CD14-positive monocyte (primary cell): ENCODE measurements around the gene PARP12. TPM values are rescaled to one million over a fixed set of nuclear protein-coding genes. Genes with fewer than 3 reads are reported as not detected.

Source experiments
- DNase-seq, 3 donors: peaks; one replicate each; pipeline ENCODE4 v3.0.0-alpha.2; 2011 to 2022
- H2AFZ ChIP-seq: 2 replicates; pipeline ENCODE4 v1.6.0; 2012; ENCODE audit warnings: mild to moderate bottlenecking, low read depth, low read length, inconsistent platforms; ENCODE audit not compliant: insufficient read depth, poor library complexity, severe bottlenecking
- H3K27ac ChIP-seq, 2 donors: 1 replicate in 1 of 2; 2 replicates in 1 of 2; pipeline ENCODE4 v1.5.1; 2012 to 2013; ENCODE audit warnings: low read length in 2 of 2, control low read depth in 1 of 2, inconsistent platforms in 1 of 2, low read depth in 1 of 2, mild to moderate bottlenecking in 1 of 2
- H3K27me3 ChIP-seq, 2 donors: one replicate each; pipeline versions ENCODE4 v1.6.0 to v1.6.1; 2011 to 2013; ENCODE audit warnings: low read length in 2 of 2; ENCODE audit not compliant: control insufficient read depth in 2 of 2, insufficient read depth in 2 of 2
- H3K36me3 ChIP-seq, 2 donors: replicated peaks in 1 of 2; 1 replicate in 1 of 2; 2 replicates in 1 of 2; pipeline versions ENCODE4 v1.5.1 to v1.6.1; 2012 to 2013; ENCODE audit warnings: low read length in 2 of 2, control low read depth in 1 of 2, inconsistent platforms in 1 of 2, mild to moderate bottlenecking in 1 of 2; ENCODE audit not compliant: insufficient read depth in 2 of 2, control insufficient read depth in 1 of 2
- H3K4me1 ChIP-seq, 2 donors: 1 replicate in 1 of 2; 2 replicates in 1 of 2; pipeline versions ENCODE4 v1.5.1 to v1.6.1; 2012 to 2013; ENCODE audit warnings: low read length in 2 of 2, control low read depth in 1 of 2, inconsistent platforms in 1 of 2, mild to moderate bottlenecking in 1 of 2, moderate library complexity in 1 of 2; ENCODE audit not compliant: insufficient read depth in 2 of 2, control insufficient read depth in 1 of 2
- H3K4me2 ChIP-seq: replicated peaks from 2 replicates; pipeline ENCODE3; 2012; ENCODE audit warnings: low read length, moderate library complexity, mild to moderate bottlenecking; ENCODE audit not compliant: poor library complexity, severe bottlenecking; ENCODE audit errors: extremely low read depth
- H3K4me3 ChIP-seq, 3 experiments: fragments of 200-600 bp in 1 of 3; sonication (generic) in 1 of 3; replicated peaks in 1 of 3; 1 replicate in 2 of 3; 2 replicates in 1 of 3; pipeline ENCODE4 v1.5.1; 2011 to 2013; ENCODE audit warnings: low read length in 3 of 3, mild to moderate bottlenecking in 3 of 3, control low read depth in 2 of 3, low read depth in 2 of 3, inconsistent platforms in 1 of 3, moderate library complexity in 1 of 3
- H3K79me2 ChIP-seq: 2 replicates; pipeline ENCODE4 v1.6.0; 2012; ENCODE audit warnings: mild to moderate bottlenecking, control low read depth, inconsistent platforms, low read length, moderate library complexity; ENCODE audit not compliant: insufficient read depth
- H3K9ac ChIP-seq: 2 replicates; pipeline ENCODE4 v1.6.0; 2017; ENCODE audit warnings: low read length, mild to moderate bottlenecking; ENCODE audit not compliant: insufficient read depth, poor library complexity, severe bottlenecking
- H3K9me3 ChIP-seq, 2 donors: replicated peaks in 1 of 2; 1 replicate in 1 of 2; 2 replicates in 1 of 2; pipeline versions ENCODE4 v1.5.1 to v1.6.1; 2012 to 2013; ENCODE audit warnings: low read length in 2 of 2, control low read depth in 1 of 2; ENCODE audit not compliant: control insufficient read depth in 1 of 2, insufficient read depth in 1 of 2
- H4K20me1 ChIP-seq: 2 replicates; pipeline ENCODE4 v1.6.0; 2012; ENCODE audit warnings: mild to moderate bottlenecking, low read length, control low read depth, moderate library complexity; ENCODE audit not compliant: insufficient read depth
- H3K27ac Mint-ChIP-seq, 7 donors: one replicate each; pipeline ENCODE4 v1.8.0; 2020; ENCODE audit warnings: mild to moderate bottlenecking in 7 of 7, mixed read lengths in 7 of 7, moderate library complexity in 6 of 7, inconsistent platforms in 2 of 7
- H3K27me3 Mint-ChIP-seq, 3 donors: one replicate each; pipeline ENCODE4 v1.8.0; 2021 to 2022; ENCODE audit warnings: low read depth in 3 of 3, mild to moderate bottlenecking in 3 of 3, mixed read lengths in 3 of 3, moderate library complexity in 3 of 3, inconsistent platforms in 1 of 3
- H3K36me3 Mint-ChIP-seq, 2 donors: one replicate each; pipeline ENCODE4 v1.8.0; 2020; ENCODE audit warnings: mixed read lengths in 2 of 2, inconsistent platforms in 1 of 2, mild to moderate bottlenecking in 1 of 2
- H3K4me1 Mint-ChIP-seq: one replicate; pipeline ENCODE4 v1.8.0; 2020; ENCODE audit warnings: mild to moderate bottlenecking, mixed read lengths
- H3K4me3 Mint-ChIP-seq, 2 donors: one replicate each; pipeline ENCODE4 v1.8.0; 2020; ENCODE audit warnings: mild to moderate bottlenecking in 2 of 2, mixed read lengths in 2 of 2, moderate library complexity in 1 of 2
- H3K9me3 Mint-ChIP-seq, 7 donors: one replicate each; pipeline ENCODE4 v1.8.0; 2020 to 2022; ENCODE audit warnings: mixed read lengths in 7 of 7, mild to moderate bottlenecking in 6 of 7, moderate library complexity in 6 of 7, inconsistent platforms in 2 of 7
- CTCF ChIP-seq: fragments of 200-600 bp; IDR thresholded peaks from one replicate; pipeline ENCODE4 v1.8.0; 2022; ENCODE audit warnings: antibody characterized with exemption, mild to moderate bottlenecking
- WGBS: methylation state at CpG from one replicate; pipeline ENCODE4 v1.1.5; 2013; ENCODE audit warnings: missing lambda C conversion rate; ENCODE audit not compliant: insufficient coverage; 5-methylcytosine and 5-hydroxymethylcytosine counted together
- intact Hi-C, 2 donors: fragments of 100-400 bp; cut with micrococcal nuclease; formaldehyde crosslinking; loops; one replicate each; pipeline versions ENCODE4 v1.15.0 to v1.15.1; 2023
- polyA plus RNA-seq, 3 donors: library from polyadenylated mRNA; depleted of rRNA in 1 of 3; unstranded in 2 of 3; stranded (reverse) in 1 of 3; fragments of 300-500 nt in 2 of 3; fragments of >200 nt in 1 of 3; fragmentation: Illumina TruSeq in 2 of 3; gene quantifications; 1 replicate in 2 of 3; 2 replicates in 1 of 3; pipeline ENCODE4 v1.2.3, GENCODE V29; 2012 to 2021

Gene PARP12
- polyA plus RNA-seq, 3 donors, result 16.7 to 116 (median 37.8) TPM

DNA sequence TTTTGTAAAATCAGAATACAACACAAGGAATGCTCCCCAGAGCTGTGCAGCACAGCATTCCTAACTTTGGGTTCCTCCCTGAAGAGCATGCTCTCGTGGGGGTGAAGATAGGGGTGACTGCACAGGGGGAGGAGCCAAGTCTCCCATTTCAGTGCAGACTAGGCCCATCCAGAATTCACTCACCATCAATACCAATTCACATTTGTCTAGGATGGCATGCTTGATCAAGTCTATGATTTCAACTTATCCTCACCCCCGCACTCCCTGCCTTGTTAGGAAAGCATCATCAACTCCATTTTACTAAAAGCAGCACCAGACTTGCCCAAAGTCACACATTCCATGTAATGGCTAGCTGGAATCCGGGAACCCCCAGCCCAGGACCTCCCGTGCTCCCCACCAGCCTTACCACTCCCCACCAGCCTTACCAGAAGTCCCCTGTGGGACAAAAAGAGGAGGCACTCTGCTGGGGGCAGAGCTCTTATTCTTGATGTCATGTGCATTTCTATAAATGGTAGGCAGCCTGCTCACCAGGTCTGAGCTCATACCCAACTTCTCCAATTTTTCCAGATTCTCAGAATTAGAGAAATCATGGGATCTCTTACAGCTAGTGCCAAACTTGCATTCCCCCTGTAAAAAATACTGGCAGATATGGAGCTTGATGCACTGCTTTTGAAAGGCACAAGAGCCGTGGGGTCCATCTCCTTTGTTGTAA lies 6.2 kb downstream of the PARP12 start:
- peaks cover 21 to 41% of the 10 kb centered on the region in 2 donors for H3K4me1 ChIP-seq
- no peak overlapping the region for H2AFZ ChIP-seq
- H3K4me3 ChIP-seq, result no peak overlapping the region
- Mint-ChIP-seq H3K36me3 (peaks cover 71 to 75% of the 10 kb centered on the region in 2 donors), H3K9me3 (peaks cover 0 to 6% (median 0%) of the 10 kb centered on the region in 7 donors), H3K4me1 (peaks cover 60% of the 10 kb centered on the region), H3K27ac (peak overlapping the region in 1 of 7 donors; percentile 8), H3K27me3 (peaks cover 1 to 5% (median 3%) of the 10 kb centered on the region in 3 donors), H3K4me3 (no peak overlapping the region)
- H4K20me1 ChIP-seq, result peaks cover 89% of the 10 kb centered on the region
- no peaks in the 10 kb centered on the region for H3K9me3 ChIP-seq
- no peak for DNase-seq
- no peak overlapping the region for H3K4me2 ChIP-seq
- H3K9ac ChIP-seq, result no peak overlapping the region
- no peak for TF ChIP-seq CTCF
- H3K79me2 ChIP-seq, result peaks cover 41% of the 10 kb centered on the region
- H3K36me3 ChIP-seq, result peaks cover 38 to 59% of the 10 kb centered on the region in 2 donors
- 100% methylated on average over 1 of the region's 5 CpGs for WGBS
- H3K27me3 ChIP-seq, result no peaks in the 10 kb centered on the region
- H3K27ac ChIP-seq, result no peak overlapping the region
- intact Hi-C loops, result no loop called here

DNA sequence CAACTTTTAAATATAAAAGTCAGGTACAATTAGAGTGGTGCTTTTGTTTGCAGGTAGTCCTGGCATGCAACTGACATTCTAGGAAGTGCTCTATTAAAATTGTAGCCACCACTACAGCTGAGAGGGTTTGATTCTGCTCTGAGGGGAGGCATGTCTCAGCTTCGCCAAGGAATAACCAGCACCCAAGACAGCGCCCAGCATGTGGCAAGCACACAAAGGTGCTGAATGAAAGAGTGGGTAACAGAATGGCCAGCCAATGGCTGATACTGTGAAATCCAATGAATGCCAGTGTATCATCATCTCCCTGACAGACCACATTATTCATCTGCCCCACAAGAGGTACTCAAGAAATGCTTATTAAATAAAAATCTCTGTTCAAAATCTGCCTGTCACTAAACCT lies 6.9 kb downstream of the PARP12 start:
- no peak overlapping the region for H3K4me2 ChIP-seq
- no peaks in the 10 kb centered on the region for H3K27me3 ChIP-seq
- no peak overlapping the region for H3K9ac ChIP-seq
- TF ChIP-seq CTCF, result no peak
- H3K4me1 ChIP-seq, result peaks cover 14 to 34% of the 10 kb centered on the region in 2 donors
- Mint-ChIP-seq H3K36me3 (peaks cover 64 to 74% of the 10 kb centered on the region in 2 donors), H3K4me3 (no peak overlapping the region), H3K4me1 (peaks cover 55% of the 10 kb centered on the region), H3K27ac (no peak overlapping the region), H3K9me3 (peaks cover 0 to 8% (median 0%) of the 10 kb centered on the region in 7 donors), H3K27me3 (peaks cover 0 to 3% (median 1%) of the 10 kb centered on the region in 3 donors)
- DNase-seq, result no peak
- peaks cover 38 to 60% of the 10 kb centered on the region in 2 donors for H3K36me3 ChIP-seq
- no peak overlapping the region for H2AFZ ChIP-seq
- H3K79me2 ChIP-seq, result peaks cover 33% of the 10 kb centered on the region
- peaks cover 81% of the 10 kb centered on the region for H4K20me1 ChIP-seq
- no peak overlapping the region for H3K4me3 ChIP-seq
- H3K9me3 ChIP-seq, result no peaks in the 10 kb centered on the region
- WGBS, result no CpG with 5 or more reads among the region's 2 CpGs
- no peak overlapping the region for H3K27ac ChIP-seq
- intact Hi-C loops, result no loop called here
